Left lobe of liver (tissue), 2 donors: ENCODE measurements around the gene PRDM16. TPM values are rescaled to one million over a fixed set of nuclear protein-coding genes. Genes with fewer than 3 reads are reported as not detected.

Source experiments
- ATAC-seq: fragments of 200-7000 bp; cut with Tn5 transposase; one replicate; pipeline ENCODE4 v1.9.1; 2020; ENCODE audit warnings: mild to moderate bottlenecking, moderate library complexity
- DNase-seq: peaks from one replicate; pipeline ENCODE4 v3.0.0-alpha.2; 2020; ENCODE audit warnings: low spot score
- total RNA-seq: library from RNA; stranded (reverse); gene quantifications from one replicate; pipeline ENCODE4 v1.2.1, GENCODE V29; 2021
- donor health status: DM: no; HTN: no; CAD: no; lungs with moderate emphysema.
- donor health status: DM: no; HTN: yes; CAD: no.

Gene PRDM16
- total RNA-seq, 1 donor from 2014 or later: 0.43 TPM

- DNase-seq: no peak
These were observed 405.4 kb downstream of the PRDM16 start for GRCh38 chr1:3474421-3474820.

GRCh38 chr1:3475839-3476573, 407.0 kb downstream of the PRDM16 start:
- ATAC-seq: no peak
- no peak for DNase-seq

More at GRCh38 chr1:3474421-3474820, 405.4 kb downstream of the PRDM16 start:
- ATAC-seq: no peak

GRCh38 chr1:3476666-3477065, 407.7 kb downstream of the PRDM16 start:
- ATAC-seq: no peak
- DNase-seq: no peak

- no peak for ATAC-seq
These were observed 408.4 kb downstream of the PRDM16 start for GRCh38 chr1:3477241-3477995.

GRCh38 chr1:3478187-3478586, 409.2 kb downstream of the PRDM16 start:
- no peak for DNase-seq
- ATAC-seq: no peak

More at GRCh38 chr1:3477241-3477995, 408.4 kb downstream of the PRDM16 start:
- DNase-seq: no peak

- DNase-seq (no peak), ATAC-seq (peak; percentile 44)
These were observed 410.7 kb downstream of the PRDM16 start for GRCh38 chr1:3479511-3480368.

GRCh38 chr1:3480369-3480719, 411.3 kb downstream of the PRDM16 start:
- peak; percentile 88 for ATAC-seq
- peak; percentile 82 for DNase-seq

GRCh38 chr1:3481046-3481445, 412.0 kb downstream of the PRDM16 start:
- DNase-seq (no peak), ATAC-seq (no peak)

- ATAC-seq (no peak), DNase-seq (no peak)
These were observed 412.9 kb downstream of the PRDM16 start for GRCh38 chr1:3481836-3482375.

- ATAC-seq (no peak), DNase-seq (no peak)
These were observed 413.4 kb downstream of the PRDM16 start for GRCh38 chr1:3482378-3482849.

- no peak for DNase-seq
- no peak for ATAC-seq
These were observed 414.4 kb downstream of the PRDM16 start for GRCh38 chr1:3483380-3483779.

GRCh38 chr1:3483801-3484444, 414.9 kb downstream of the PRDM16 start:
- peak; percentile 67 for ATAC-seq
- peak; percentile 65 for DNase-seq

- ATAC-seq: no peak
These were observed 416.0 kb downstream of the PRDM16 start for GRCh38 chr1:3485016-3485415.

More at GRCh38 chr1:3485016-3485415, 416.0 kb downstream of the PRDM16 start:
- DNase-seq: no peak

Other genes with a start within 250 kb of the PRDM16 start
- not detected for gene ACTRT2, start 47.7 kb upstream of the PRDM16 start, total RNA-seq